H9 (cell line): ENCODE data around the gene ITGBL1. TPM values are rescaled to one million over a fixed set of nuclear protein-coding genes. Genes with fewer than 3 reads are reported as not detected.

Source experiments
- DNase-seq: peaks from one replicate; pipeline ENCODE4 v3.0.0-alpha.2; 2017
- H2AFZ ChIP-seq: one replicate; pipeline ENCODE4 v1.6.1; 2013; ENCODE audit warnings: mild to moderate bottlenecking, low read length, control low read depth, moderate library complexity
- H2AK5ac ChIP-seq: 2 replicates; pipeline ENCODE4 v1.6.1; 2013; ENCODE audit warnings: low read length, control low read depth, mixed read lengths; ENCODE audit not compliant: insufficient read length
- H2BK120ac ChIP-seq: one replicate; pipeline ENCODE4 v1.6.1; 2013; ENCODE audit warnings: low read depth, mild to moderate bottlenecking, low read length, control low read depth, inconsistent platforms; ENCODE audit not compliant: poor library complexity, severe bottlenecking
- H2BK12ac ChIP-seq: 2 replicates; pipeline ENCODE4 v1.6.1; 2013; ENCODE audit warnings: low read length, control low read depth, mixed read lengths, low read depth; ENCODE audit not compliant: insufficient read length
- H2BK15ac ChIP-seq: 2 replicates; pipeline ENCODE4 v1.6.1; 2013; ENCODE audit warnings: low read depth, low read length, control low read depth
- H2BK20ac ChIP-seq: one replicate; pipeline ENCODE4 v1.6.1; 2013; ENCODE audit warnings: low read depth, mild to moderate bottlenecking, low read length, control low read depth, inconsistent platforms; ENCODE audit not compliant: poor library complexity, severe bottlenecking
- H2BK5ac ChIP-seq: 2 replicates; pipeline ENCODE4 v1.6.1; 2013; ENCODE audit warnings: low read length, control low read depth, mixed read lengths; ENCODE audit not compliant: insufficient read length
- H3K14ac ChIP-seq: 2 replicates; pipeline ENCODE4 v1.6.1; 2013; ENCODE audit warnings: low read length, control low read depth; ENCODE audit not compliant: insufficient read depth
- H3K18ac ChIP-seq: 2 replicates; pipeline ENCODE4 v1.6.1; 2013; ENCODE audit warnings: low read depth, mild to moderate bottlenecking, mixed read lengths, low read length, control low read depth; ENCODE audit not compliant: insufficient read length
- H3K23ac ChIP-seq: 2 replicates; pipeline ENCODE4 v1.6.1; 2013; ENCODE audit warnings: low read length, control low read depth, mixed read lengths, low read depth; ENCODE audit not compliant: insufficient read length
- H3K23me2 ChIP-seq: 2 replicates; pipeline ENCODE4 v1.6.1; 2013; ENCODE audit warnings: low read depth, mild to moderate bottlenecking, mixed read lengths, low read length, control low read depth; ENCODE audit not compliant: insufficient read length, poor library complexity, severe bottlenecking
- H3K27ac ChIP-seq: 2 replicates; pipeline ENCODE4 v1.5.1; 2013; ENCODE audit warnings: low read length, control low read depth, mixed read lengths, low read depth; ENCODE audit not compliant: insufficient read length
- H3K27me3 ChIP-seq: 2 replicates; pipeline ENCODE4 v1.6.1; 2013; ENCODE audit warnings: low read length, control low read depth, inconsistent platforms; ENCODE audit not compliant: insufficient read depth
- H3K4ac ChIP-seq: 2 replicates; pipeline ENCODE4 v1.6.1; 2013; ENCODE audit warnings: low read depth, mild to moderate bottlenecking, control low read depth, inconsistent platforms, low read length, moderate library complexity
- H3K4me1 ChIP-seq: 2 replicates; pipeline ENCODE4 v1.6.1; 2013; ENCODE audit warnings: low read length, control low read depth, inconsistent platforms; ENCODE audit not compliant: insufficient read depth
- H3K4me2 ChIP-seq: 2 replicates; pipeline ENCODE4 v1.6.1; 2013; ENCODE audit warnings: low read length, control low read depth, mixed read lengths; ENCODE audit not compliant: insufficient read length, insufficient read depth
- H3K56ac ChIP-seq: 2 replicates; pipeline ENCODE4 v1.6.1; 2013; ENCODE audit warnings: low read depth, mild to moderate bottlenecking, mixed read lengths, low read length, control low read depth; ENCODE audit not compliant: insufficient read length
- H3K79me1 ChIP-seq: 2 replicates; pipeline ENCODE4 v1.6.1; 2013; ENCODE audit warnings: low read depth, mild to moderate bottlenecking, moderate library complexity, low read length, control low read depth, inconsistent platforms; ENCODE audit not compliant: insufficient read depth, poor library complexity, severe bottlenecking
- H3K79me2 ChIP-seq: 2 replicates; pipeline ENCODE4 v1.6.1; 2013; ENCODE audit warnings: low read length, control low read depth, inconsistent platforms; ENCODE audit not compliant: insufficient read depth
- H3K9ac ChIP-seq: 2 replicates; pipeline ENCODE4 v1.6.1; 2013; ENCODE audit warnings: low read length, control low read depth, mixed read lengths; ENCODE audit not compliant: insufficient read length; ENCODE audit errors: extremely low read depth
- H3K9me3 ChIP-seq: one replicate; pipeline ENCODE4 v1.6.1; 2013; ENCODE audit warnings: low read depth, low read length, inconsistent platforms; ENCODE audit not compliant: control insufficient read depth
- H3T11ph ChIP-seq: one replicate; pipeline ENCODE4 v1.6.1; 2013; ENCODE audit warnings: mild to moderate bottlenecking, low read length, control low read depth, inconsistent platforms
- H4K20me1 ChIP-seq: one replicate; pipeline ENCODE4 v1.6.1; 2013; ENCODE audit not compliant: control insufficient read depth, insufficient read length, insufficient read depth
- H4K5ac ChIP-seq: 2 replicates; pipeline ENCODE4 v1.6.1; 2013; ENCODE audit warnings: low read depth, mild to moderate bottlenecking, mixed read lengths, low read length, control low read depth; ENCODE audit not compliant: insufficient read length
- H4K8ac ChIP-seq: replicated peaks from 2 replicates; pipeline ENCODE4 v1.6.1; 2013; ENCODE audit warnings: low read length, control low read depth, mixed read lengths, low read depth; ENCODE audit not compliant: insufficient read length
- H4K91ac ChIP-seq: 2 replicates; pipeline ENCODE4 v1.6.1; 2013; ENCODE audit warnings: low read depth, mild to moderate bottlenecking, moderate library complexity, mixed read lengths, low read length, control low read depth; ENCODE audit not compliant: insufficient read length
- H3K27ac Mint-ChIP-seq, 3 experiments: 2 replicates in 2 of 3; 3 replicates in 1 of 3; pipeline ENCODE4 v1.8.0; 2020 to 2021; ENCODE audit warnings: mixed read lengths in 3 of 3, mild to moderate bottlenecking in 1 of 3, moderate library complexity in 1 of 3
- H3K27me3 Mint-ChIP-seq: 2 replicates; pipeline ENCODE4 v1.8.0; 2021; ENCODE audit warnings: low read depth, mild to moderate bottlenecking, moderate library complexity, mixed read lengths
- H3K36me3 Mint-ChIP-seq, 3 experiments: 2 replicates in 2 of 3; 3 replicates in 1 of 3; pipeline ENCODE4 v1.8.0; 2020 to 2021; ENCODE audit warnings: low read depth in 3 of 3, mixed read lengths in 3 of 3; ENCODE audit not compliant: insufficient read depth in 1 of 3
- H3K4me1 Mint-ChIP-seq, 2 experiments: 2 replicates each; pipeline ENCODE4 v1.8.0; 2020; ENCODE audit warnings: mixed read lengths in 2 of 2
- H3K4me3 Mint-ChIP-seq, 2 experiments: 2 replicates in 1 of 2; 3 replicates in 1 of 2; pipeline ENCODE4 v1.8.0; 2020 to 2021; ENCODE audit warnings: mild to moderate bottlenecking in 2 of 2, mixed read lengths in 2 of 2, moderate library complexity in 1 of 2
- H3K9me3 Mint-ChIP-seq, 2 experiments: 2 replicates in 1 of 2; 3 replicates in 1 of 2; pipeline ENCODE4 v1.8.0; 2020; ENCODE audit warnings: mild to moderate bottlenecking in 2 of 2, mixed read lengths in 2 of 2, moderate library complexity in 1 of 2
- CTCF ChIP-seq: fragments of 200-600 bp; sonication (generic); conservative IDR thresholded peaks from 3 replicates; pipeline ENCODE4 v1.8.0; 2021; ENCODE audit warnings: antibody characterized with exemption, mild to moderate bottlenecking
- WGBS: extraction: QIAGEN DNeasy Blood & Tissue Kit; methylation state at CpG from one replicate; pipeline ENCODE4 v1.1.7; 2013; ENCODE audit warnings: missing lambda C conversion rate, low lambda C conversion rate, mixed read lengths; ENCODE audit not compliant: insufficient read length; ENCODE audit errors: extremely low coverage; 5-methylcytosine and 5-hydroxymethylcytosine counted together
- total RNA-seq: library from RNA; stranded (reverse); gene quantifications from 2 replicates; pipeline ENCODE4 v1.2.1, GENCODE V29; 2021

The ITGBL1 gene
- total RNA-seq, 1 experiment from 2014 or later = not detected

GRCh38 chr13:101467415-101467814 lies 14.9 kb downstream of the ITGBL1 start:
- no peak overlapping the region for H3K23ac ChIP-seq
- no peak overlapping the region for H2BK5ac ChIP-seq
- no peak overlapping the region for H2AK5ac ChIP-seq
- H4K8ac ChIP-seq = no peak overlapping the region
- H3T11ph ChIP-seq = no peak overlapping the region
- H3K56ac ChIP-seq = no peak overlapping the region
- DNase-seq = no peak
- no peaks in the 10 kb centered on the region for H3K27me3 ChIP-seq
- no peaks in the 10 kb centered on the region for H3K27me3 Mint-ChIP-seq
- no peaks in the 10 kb centered on the region for H3K23me2 ChIP-seq
- H3K79me2 ChIP-seq = no peaks in the 10 kb centered on the region
- H2AFZ ChIP-seq = no peak overlapping the region
- H4K91ac ChIP-seq = no peak overlapping the region
- no peak overlapping the region for H3K4ac ChIP-seq
- H3K79me1 ChIP-seq = no peaks in the 10 kb centered on the region
- no peak overlapping the region for H3K4me3 Mint-ChIP-seq
- no peak overlapping the region for H3K18ac ChIP-seq
- no peak overlapping the region for H2BK20ac ChIP-seq
- WGBS = no CpG with 5 or more reads among the region's 4 CpGs
- no peaks in the 10 kb centered on the region for H3K4me1 ChIP-seq
- no peak overlapping the region for H3K9ac ChIP-seq
- no peaks in the 10 kb centered on the region for H3K9me3 ChIP-seq
- no peak overlapping the region for H2BK15ac ChIP-seq
- no peaks in the 10 kb centered on the region; a peak in 1 of 4 replicates for H3K4me1 Mint-ChIP-seq
- no peak overlapping the region for H3K27ac Mint-ChIP-seq
- H3K9me3 Mint-ChIP-seq = no peaks in the 10 kb centered on the region
- TF ChIP-seq CTCF = no peak
- no peak overlapping the region for H2BK12ac ChIP-seq
- no peaks in the 10 kb centered on the region for H3K36me3 Mint-ChIP-seq
- H2BK120ac ChIP-seq = no peak overlapping the region
- no peak overlapping the region for H3K14ac ChIP-seq
- H3K4me2 ChIP-seq = no peak overlapping the region
- no peak overlapping the region for H3K27ac ChIP-seq
- H4K20me1 ChIP-seq = no peaks in the 10 kb centered on the region
- H4K5ac ChIP-seq = no peak overlapping the region
